ENCODE results near the gene WBP2. TPM values are rescaled to one million over a fixed set of nuclear protein-coding genes. Genes with fewer than 3 reads are reported as not detected.

Gene WBP2
- total and polyA plus RNA-seq, 9 of the 15 experiments (the other 6 are each of a cell fraction or from before 2014, with no cell fraction given): 2.2 to 74.3 (median 20.0) TPM

DNA sequence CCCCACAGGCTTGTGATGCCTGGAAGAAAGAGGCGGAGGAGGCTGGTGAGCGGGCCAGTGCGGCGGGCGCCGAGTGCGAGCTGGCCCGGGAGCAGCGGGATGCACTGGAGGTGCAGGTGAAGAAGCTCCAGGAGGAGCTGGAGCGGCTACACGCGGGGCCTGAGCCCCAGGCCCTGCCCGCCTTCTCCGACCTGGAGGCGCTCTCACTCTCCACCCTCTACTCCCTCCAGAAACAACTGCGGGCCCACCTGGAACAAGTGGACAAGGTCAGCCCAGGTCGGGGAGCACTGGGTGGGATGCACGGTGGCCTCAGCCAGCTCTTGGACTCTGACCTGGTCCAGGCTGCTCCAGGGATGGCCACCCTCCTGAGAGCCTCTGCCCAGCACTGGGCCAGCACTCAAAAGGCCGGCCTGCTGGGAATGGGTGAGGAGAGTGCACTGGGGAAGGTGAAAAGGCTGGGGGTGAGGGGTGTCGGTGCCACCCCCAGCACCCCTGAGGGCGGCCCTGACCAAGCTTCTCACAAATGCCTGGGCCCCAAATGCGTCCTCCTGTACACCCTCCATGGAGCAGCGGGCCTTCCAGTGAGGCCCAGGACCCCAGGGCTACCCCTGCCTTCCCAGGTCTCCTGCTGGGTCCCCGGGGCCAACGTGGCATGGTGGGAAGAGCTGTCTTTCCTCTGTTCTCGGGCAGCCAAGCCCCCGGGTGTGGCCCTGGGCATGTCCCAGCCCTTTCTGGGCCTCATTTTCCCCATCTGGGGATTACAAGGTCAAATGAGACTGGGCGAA, 31.7 kb downstream of the WBP2 start (continued):
- TF ChIP-seq HMGN3 (IDR thresholded peaks at IDR 0.05; ENCODE audit: borderline replicate concordance, extremely low read depth, insufficient read length, low read depth, low read length) (peak; percentile 27), TEAD1 (CRISPR knock-in tag; IDR thresholded peaks at IDR 0.05) (no peak), ARID1B (IDR thresholded peaks at IDR 0.05) (no peak), JUND (IDR thresholded peaks at IDR 0.05; ENCODE audit: borderline replicate concordance, low read depth, low read length) (no peak), JUND (tag; IDR thresholded peaks at IDR 0.05; ENCODE audit: borderline replicate concordance, low read depth, low read length) (no peak), MEF2D (tag; conservative IDR thresholded peaks at IDR 0.05; ENCODE audit: low read depth) (no peak), RBM34 (IDR thresholded peaks at IDR 0.05; ENCODE audit: borderline replicate concordance, insufficient read depth, low read length) (no peak), RBM22 (IDR thresholded peaks at IDR 0.05; ENCODE audit: low read depth, low read length, poor library complexity, severe bottlenecking) (peak; percentile 89), ZNF274 (IDR thresholded peaks at IDR 0.05; ENCODE audit: borderline replicate concordance, low read depth, low read length) (no peak), ZNF280A (IDR thresholded peaks at IDR 0.05; ENCODE audit: low read depth, partially characterized antibody) (no peak), SUPT5H (IDR thresholded peaks at IDR 0.05) (peak; percentile 65), HNRNPK (IDR thresholded peaks at IDR 0.05; ENCODE audit: low read depth, low read length, poor library complexity, severe bottlenecking) (no peak), PHB (CRISPR knock-in tag; IDR thresholded peaks at IDR 0.05) (no peak), POLR2G (IDR thresholded peaks at IDR 0.05; ENCODE audit: low read depth, low read length) (peak; percentile 81), KAT7 (CRISPR knock-in tag; IDR thresholded peaks at IDR 0.05; ENCODE audit: borderline replicate concordance) (no peak), POLR2A (conservative IDR thresholded peaks at IDR 0.05) (peak; percentile 32; the same call in 1 of the 2 replicates), NFE2L1 (tag; IDR thresholded peaks at IDR 0.05; ENCODE audit: borderline replicate concordance, low read depth) (no peak), ETV6 (IDR thresholded peaks at IDR 0.05; ENCODE audit: borderline replicate concordance in 1 of 2, low read depth in 2 of 2, low read length in 1 of 2) (no peak), ETV6 (CRISPR knock-in tag; IDR thresholded peaks at IDR 0.05; ENCODE audit: borderline replicate concordance) (no peak), FOXK1 (CRISPR knock-in tag; IDR thresholded peaks at IDR 0.05; ENCODE audit: borderline replicate concordance) (no peak), ZNF707 (CRISPR knock-in tag; conservative IDR thresholded peaks at IDR 0.05) (no peak), RUNX1 (IDR thresholded peaks at IDR 0.05; ENCODE audit: low read depth) (no peak)
- TF ChIP-seq, protein P1, sequence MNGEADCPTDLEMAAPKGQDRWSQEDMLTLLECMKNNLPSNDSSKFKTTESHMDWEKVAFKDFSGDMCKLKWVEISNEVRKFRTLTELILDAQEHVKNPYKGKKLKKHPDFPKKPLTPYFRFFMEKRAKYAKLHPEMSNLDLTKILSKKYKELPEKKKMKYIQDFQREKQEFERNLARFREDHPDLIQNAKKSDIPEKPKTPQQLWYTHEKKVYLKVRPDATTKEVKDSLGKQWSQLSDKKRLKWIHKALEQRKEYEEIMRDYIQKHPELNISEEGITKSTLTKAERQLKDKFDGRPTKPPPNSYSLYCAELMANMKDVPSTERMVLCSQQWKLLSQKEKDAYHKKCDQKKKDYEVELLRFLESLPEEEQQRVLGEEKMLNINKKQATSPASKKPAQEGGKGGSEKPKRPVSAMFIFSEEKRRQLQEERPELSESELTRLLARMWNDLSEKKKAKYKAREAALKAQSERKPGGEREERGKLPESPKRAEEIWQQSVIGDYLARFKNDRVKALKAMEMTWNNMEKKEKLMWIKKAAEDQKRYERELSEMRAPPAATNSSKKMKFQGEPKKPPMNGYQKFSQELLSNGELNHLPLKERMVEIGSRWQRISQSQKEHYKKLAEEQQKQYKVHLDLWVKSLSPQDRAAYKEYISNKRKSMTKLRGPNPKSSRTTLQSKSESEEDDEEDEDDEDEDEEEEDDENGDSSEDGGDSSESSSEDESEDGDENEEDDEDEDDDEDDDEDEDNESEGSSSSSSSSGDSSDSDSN (IDR thresholded peaks at IDR 0.05; ENCODE audit: borderline replicate concordance in 1 of 2, low read depth in 2 of 2, low read length in 2 of 2): no peak
- TF ChIP-seq, protein P2, sequence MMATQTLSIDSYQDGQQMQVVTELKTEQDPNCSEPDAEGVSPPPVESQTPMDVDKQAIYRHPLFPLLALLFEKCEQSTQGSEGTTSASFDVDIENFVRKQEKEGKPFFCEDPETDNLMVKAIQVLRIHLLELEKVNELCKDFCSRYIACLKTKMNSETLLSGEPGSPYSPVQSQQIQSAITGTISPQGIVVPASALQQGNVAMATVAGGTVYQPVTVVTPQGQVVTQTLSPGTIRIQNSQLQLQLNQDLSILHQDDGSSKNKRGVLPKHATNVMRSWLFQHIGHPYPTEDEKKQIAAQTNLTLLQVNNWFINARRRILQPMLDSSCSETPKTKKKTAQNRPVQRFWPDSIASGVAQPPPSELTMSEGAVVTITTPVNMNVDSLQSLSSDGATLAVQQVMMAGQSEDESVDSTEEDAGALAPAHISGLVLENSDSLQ (IDR thresholded peaks at IDR 0.05): no peak

Data from K562 (cell line).